Measurements from ENCODE around the gene C4orf50.

The C4orf50 gene

DNA sequence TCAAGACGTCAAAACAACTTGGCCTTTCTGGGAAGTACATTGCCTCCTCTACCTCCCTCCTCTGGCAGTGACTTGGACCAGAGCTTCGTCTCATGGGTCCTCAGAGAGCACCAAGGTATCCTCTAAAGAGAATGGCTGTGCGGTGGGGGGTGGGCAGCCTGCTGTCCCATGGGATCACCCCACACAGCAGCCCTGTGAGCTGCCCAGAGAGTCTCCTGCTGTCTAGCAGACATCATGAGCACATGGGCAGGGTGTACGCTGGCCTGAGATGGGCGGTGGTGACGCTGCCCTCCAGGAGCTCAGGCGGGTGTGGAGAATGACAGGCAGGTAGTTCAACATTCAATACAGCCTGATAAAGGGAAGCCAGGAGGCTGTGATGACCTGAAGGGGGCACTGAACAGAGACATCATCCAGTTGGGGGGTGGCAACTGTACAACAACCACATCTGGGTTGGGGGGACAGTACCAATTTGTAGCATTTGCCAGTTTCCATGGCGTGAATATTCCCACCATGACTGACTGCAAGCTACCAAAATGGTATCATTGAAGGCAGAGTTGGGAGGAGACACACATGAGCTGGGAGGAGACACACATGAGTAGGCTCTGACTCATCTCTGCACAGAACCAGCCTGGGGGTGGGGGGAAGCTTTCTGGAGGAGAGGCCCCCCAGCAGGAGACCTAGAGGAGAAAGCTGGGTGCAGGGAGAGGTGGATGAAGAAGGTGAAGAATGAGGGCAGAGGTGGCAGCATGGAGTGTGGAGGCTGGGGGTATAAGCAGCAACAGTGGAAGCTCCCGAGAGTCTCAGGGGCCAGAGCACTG lies 35.9 kb downstream of the C4orf50 start:
- H3K4me2 ChIP-seq (ENCODE audit: low read depth, low read length, poor library complexity, severe bottlenecking) = no peak overlapping the region
- H3K9ac ChIP-seq (ENCODE audit: low read depth, low read length, poor library complexity, severe bottlenecking) = no peak overlapping the region
- no peaks in the 10 kb centered on the region for H3K27me3 ChIP-seq (ENCODE audit: insufficient read depth, low read length, poor library complexity, severe bottlenecking)
- no peaks in the 10 kb centered on the region for H3F3A ChIP-seq (ENCODE audit: low read depth)
- no peaks in the 10 kb centered on the region for H3K9me2 ChIP-seq (replicated peaks; ENCODE audit: low read depth, low read length)
- no peaks in the 10 kb centered on the region for H3K4me1 ChIP-seq (ENCODE audit: insufficient read depth, low read length, poor library complexity, severe bottlenecking)
- 0 out of 2 replicates have a peak, but pooled peaks cover 4% of the 10 kb centered on the region for H3K9me3 ChIP-seq (ENCODE audit: insufficient read depth, low read depth, low read length)
- no peak overlapping the region for H2AFZ ChIP-seq (ENCODE audit: low read length)
- no peak overlapping the region for H3K4me3 ChIP-seq (ENCODE audit: low read length, poor library complexity, severe bottlenecking)
- no peaks in the 10 kb centered on the region for H3K36me3 ChIP-seq (ENCODE audit: insufficient read depth, low read length)
- no peaks in the 10 kb centered on the region for H4K20me1 ChIP-seq (ENCODE audit: insufficient read depth, low read length, poor library complexity, severe bottlenecking)
- TF ChIP-seq EZH2phosphoT487 (IDR thresholded peaks at IDR 0.05; ENCODE audit: borderline replicate concordance) = no peak
- TF ChIP-seq, protein P1, sequence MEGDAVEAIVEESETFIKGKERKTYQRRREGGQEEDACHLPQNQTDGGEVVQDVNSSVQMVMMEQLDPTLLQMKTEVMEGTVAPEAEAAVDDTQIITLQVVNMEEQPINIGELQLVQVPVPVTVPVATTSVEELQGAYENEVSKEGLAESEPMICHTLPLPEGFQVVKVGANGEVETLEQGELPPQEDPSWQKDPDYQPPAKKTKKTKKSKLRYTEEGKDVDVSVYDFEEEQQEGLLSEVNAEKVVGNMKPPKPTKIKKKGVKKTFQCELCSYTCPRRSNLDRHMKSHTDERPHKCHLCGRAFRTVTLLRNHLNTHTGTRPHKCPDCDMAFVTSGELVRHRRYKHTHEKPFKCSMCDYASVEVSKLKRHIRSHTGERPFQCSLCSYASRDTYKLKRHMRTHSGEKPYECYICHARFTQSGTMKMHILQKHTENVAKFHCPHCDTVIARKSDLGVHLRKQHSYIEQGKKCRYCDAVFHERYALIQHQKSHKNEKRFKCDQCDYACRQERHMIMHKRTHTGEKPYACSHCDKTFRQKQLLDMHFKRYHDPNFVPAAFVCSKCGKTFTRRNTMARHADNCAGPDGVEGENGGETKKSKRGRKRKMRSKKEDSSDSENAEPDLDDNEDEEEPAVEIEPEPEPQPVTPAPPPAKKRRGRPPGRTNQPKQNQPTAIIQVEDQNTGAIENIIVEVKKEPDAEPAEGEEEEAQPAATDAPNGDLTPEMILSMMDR (conservative IDR thresholded peaks at IDR 0.05; ENCODE audit: low read length) = no peak
- H3K79me2 ChIP-seq (ENCODE audit: insufficient read depth, low read length) = no peaks in the 10 kb centered on the region

DNA sequence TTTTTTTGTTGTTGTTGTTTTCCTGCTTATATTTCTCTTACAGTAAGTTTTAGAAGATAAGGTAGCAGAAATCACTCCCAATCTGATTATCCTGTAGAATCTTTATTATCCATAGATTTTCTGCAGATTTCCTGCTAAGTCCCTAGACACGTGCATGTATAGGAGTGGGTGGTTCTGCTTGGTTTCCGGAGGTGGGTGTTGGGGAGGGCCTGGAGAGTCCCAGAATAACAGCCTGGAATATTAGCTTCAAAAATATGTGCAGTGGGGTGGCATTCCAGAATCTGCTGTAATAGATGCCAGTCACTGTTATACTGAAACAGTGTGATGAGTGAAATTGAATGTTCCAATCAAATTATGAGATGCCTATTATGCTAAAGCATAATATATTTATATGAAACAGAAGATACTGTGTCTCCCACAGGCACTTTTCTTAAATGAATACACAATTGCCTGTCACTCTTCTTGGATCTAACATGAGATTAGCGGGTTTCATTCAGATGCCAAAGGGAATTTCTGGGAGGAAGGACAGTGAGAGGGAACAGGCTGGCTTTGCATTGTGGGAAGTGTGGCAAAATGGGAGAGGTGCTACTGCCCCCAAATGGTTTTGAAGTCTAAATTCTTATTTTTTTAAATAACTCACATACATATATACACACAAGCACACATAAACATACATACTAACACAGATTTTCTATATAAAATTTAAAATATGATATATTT lies 37.6 kb downstream of the C4orf50 start:
- Histone ChIP-seq H2AFZ (ENCODE audit: low read length) (no peak overlapping the region), H3F3A (ENCODE audit: low read depth) (no peaks in the 10 kb centered on the region), H3K27me3 (ENCODE audit: insufficient read depth, low read length, poor library complexity, severe bottlenecking) (no peaks in the 10 kb centered on the region), H4K20me1 (ENCODE audit: insufficient read depth, low read length, poor library complexity, severe bottlenecking) (no peaks in the 10 kb centered on the region), H3K4me2 (ENCODE audit: low read depth, low read length, poor library complexity, severe bottlenecking) (no peak overlapping the region), H3K4me1 (ENCODE audit: insufficient read depth, low read length, poor library complexity, severe bottlenecking) (no peaks in the 10 kb centered on the region), H3K9me2 (replicated peaks; ENCODE audit: low read depth, low read length) (no peaks in the 10 kb centered on the region), H3K4me3 (ENCODE audit: low read length, poor library complexity, severe bottlenecking) (no peak overlapping the region), H3K36me3 (ENCODE audit: insufficient read depth, low read length) (no peaks in the 10 kb centered on the region), H3K9me3 (ENCODE audit: insufficient read depth, low read depth, low read length) (0 out of 2 replicates have a peak, but pooled peaks cover 4% of the 10 kb centered on the region), H3K9ac (ENCODE audit: low read depth, low read length, poor library complexity, severe bottlenecking) (no peak overlapping the region), H3K79me2 (ENCODE audit: insufficient read depth, low read length) (no peaks in the 10 kb centered on the region)
- TF ChIP-seq, protein P1 (conservative IDR thresholded peaks at IDR 0.05; ENCODE audit: low read length) = no peak; the same call in 1 of the 2 replicates
- no peak for TF ChIP-seq EZH2phosphoT487 (IDR thresholded peaks at IDR 0.05; ENCODE audit: borderline replicate concordance)

DNA sequence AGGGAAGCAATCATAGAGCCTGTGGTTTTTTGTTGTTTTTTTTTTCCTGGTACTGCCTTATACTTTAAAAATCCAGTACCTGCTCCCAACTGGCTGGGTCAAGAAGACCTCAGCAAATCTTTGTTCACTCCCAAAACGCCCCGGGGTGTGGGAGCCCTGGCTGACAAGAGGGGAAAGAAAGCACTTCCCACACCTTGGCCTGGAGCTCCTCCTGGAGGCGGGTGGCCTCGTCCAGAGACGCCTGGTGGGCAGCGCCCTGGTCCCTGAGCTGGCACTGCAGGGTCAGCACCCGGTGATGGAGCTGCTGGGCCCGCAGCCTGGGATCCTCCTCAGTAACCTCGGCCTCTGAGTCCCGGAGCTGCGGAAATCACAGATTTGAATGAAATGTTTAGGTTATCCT lies 38.2 kb downstream of the C4orf50 start:
- Histone ChIP-seq H3F3A (ENCODE audit: low read depth) (no peaks in the 10 kb centered on the region), H3K9me3 (ENCODE audit: insufficient read depth, low read depth, low read length) (0 out of 2 replicates have a peak, but pooled peaks cover 4% of the 10 kb centered on the region), H3K4me2 (ENCODE audit: low read depth, low read length, poor library complexity, severe bottlenecking) (no peak overlapping the region), H2AFZ (ENCODE audit: low read length) (no peak overlapping the region), H3K79me2 (ENCODE audit: insufficient read depth, low read length) (no peaks in the 10 kb centered on the region), H3K4me3 (ENCODE audit: low read length, poor library complexity, severe bottlenecking) (no peak overlapping the region), H3K27me3 (ENCODE audit: insufficient read depth, low read length, poor library complexity, severe bottlenecking) (no peaks in the 10 kb centered on the region), H3K9ac (ENCODE audit: low read depth, low read length, poor library complexity, severe bottlenecking) (no peak overlapping the region), H3K4me1 (ENCODE audit: insufficient read depth, low read length, poor library complexity, severe bottlenecking) (no peaks in the 10 kb centered on the region), H3K36me3 (ENCODE audit: insufficient read depth, low read length) (no peaks in the 10 kb centered on the region), H3K9me2 (replicated peaks; ENCODE audit: low read depth, low read length) (no peaks in the 10 kb centered on the region), H4K20me1 (ENCODE audit: insufficient read depth, low read length, poor library complexity, severe bottlenecking) (no peaks in the 10 kb centered on the region)
- no peak for TF ChIP-seq EZH2phosphoT487 (IDR thresholded peaks at IDR 0.05; ENCODE audit: borderline replicate concordance)
- TF ChIP-seq, protein P1 (conservative IDR thresholded peaks at IDR 0.05; ENCODE audit: low read length) = peak; percentile 56

Measured in Loucy (cell line).